Measurements from ENCODE around the gene CERKL. TPM values are rescaled to one million over a fixed set of nuclear protein-coding genes. Genes with fewer than 3 reads are reported as not detected.

Gene CERKL
- total RNA-seq, 1 experiment from 2014 or later: 0.24 TPM

GRCh38 chr2:181677912-181678586 lies 21.1 kb upstream of the CERKL start (continued):
- TF ChIP-seq ZNF232 (CRISPR knock-in tag; IDR thresholded peaks at IDR 0.05) (peak; percentile 97), NFE2L1 (CRISPR knock-in tag; IDR thresholded peaks at IDR 0.05) (peak; percentile 97), PRDM15 (CRISPR knock-in tag; IDR thresholded peaks at IDR 0.05) (0 out of 2 replicates have a peak, but pooled peaks have one; percentile 34), ZNF263 (CRISPR knock-in tag; IDR thresholded peaks at IDR 0.05; ENCODE audit: low read depth) (no peak), NR3C1 (CRISPR knock-in tag; conservative IDR thresholded peaks at IDR 0.05; ENCODE audit: low read depth) (peak; percentile 89; the same call in 1 of the 2 replicates), ATF6 (CRISPR knock-in tag; IDR thresholded peaks at IDR 0.05) (no peak), KAT7 (CRISPR knock-in tag; IDR thresholded peaks at IDR 0.05; ENCODE audit: borderline replicate concordance) (peak; percentile 51; the same call in 1 of the 2 replicates), ARID4B (CRISPR knock-in tag; IDR thresholded peaks at IDR 0.05; ENCODE audit: borderline replicate concordance) (peak; percentile 98), ZBTB43 (CRISPR knock-in tag; IDR thresholded peaks at IDR 0.05) (peak; percentile 96; the same call in 1 of the 2 replicates), HMGA2 (CRISPR knock-in tag; IDR thresholded peaks at IDR 0.05) (no peak), IRF1 (CRISPR knock-in tag; IDR thresholded peaks at IDR 0.05) (no peak), FOXP1 (CRISPR knock-in tag; IDR thresholded peaks at IDR 0.05; ENCODE audit: borderline replicate concordance) (peak; percentile 99), ZNF512 (CRISPR knock-in tag; IDR thresholded peaks at IDR 0.05; ENCODE audit: borderline replicate concordance) (peak; percentile 85; the same call in 1 of the 2 replicates), USF2 (CRISPR knock-in tag; IDR thresholded peaks at IDR 0.05) (peak; percentile 46), ESRRA (CRISPR knock-in tag; IDR thresholded peaks at IDR 0.05; ENCODE audit: borderline replicate concordance) (peak; percentile 62; the same call in 1 of the 2 replicates), CREB1 (CRISPR knock-in tag; IDR thresholded peaks at IDR 0.05) (peak; percentile 91), ZNF423 (CRISPR knock-in tag; IDR thresholded peaks at IDR 0.05) (no peak), MAX (CRISPR knock-in tag; IDR thresholded peaks at IDR 0.05) (peak; percentile 79), GABPB1 (CRISPR knock-in tag; IDR thresholded peaks at IDR 0.05) (peak; percentile 57; the same call in 1 of the 2 replicates), ZNF138 (CRISPR knock-in tag; conservative IDR thresholded peaks at IDR 0.05) (peak; percentile 91; the same call in 1 of the 2 replicates)

Data from WTC11 (cell line).